DLD1 (cell line): ENCODE data around the gene HEBP2.

ENCODE experiments used
- in situ Hi-C: cut with HindIII; loops from 2 replicates; pipeline ENCODE4 v1.10.0; 2017; ENCODE audit warnings: low sequenced_read_pairs

HEBP2 gene

DNA sequence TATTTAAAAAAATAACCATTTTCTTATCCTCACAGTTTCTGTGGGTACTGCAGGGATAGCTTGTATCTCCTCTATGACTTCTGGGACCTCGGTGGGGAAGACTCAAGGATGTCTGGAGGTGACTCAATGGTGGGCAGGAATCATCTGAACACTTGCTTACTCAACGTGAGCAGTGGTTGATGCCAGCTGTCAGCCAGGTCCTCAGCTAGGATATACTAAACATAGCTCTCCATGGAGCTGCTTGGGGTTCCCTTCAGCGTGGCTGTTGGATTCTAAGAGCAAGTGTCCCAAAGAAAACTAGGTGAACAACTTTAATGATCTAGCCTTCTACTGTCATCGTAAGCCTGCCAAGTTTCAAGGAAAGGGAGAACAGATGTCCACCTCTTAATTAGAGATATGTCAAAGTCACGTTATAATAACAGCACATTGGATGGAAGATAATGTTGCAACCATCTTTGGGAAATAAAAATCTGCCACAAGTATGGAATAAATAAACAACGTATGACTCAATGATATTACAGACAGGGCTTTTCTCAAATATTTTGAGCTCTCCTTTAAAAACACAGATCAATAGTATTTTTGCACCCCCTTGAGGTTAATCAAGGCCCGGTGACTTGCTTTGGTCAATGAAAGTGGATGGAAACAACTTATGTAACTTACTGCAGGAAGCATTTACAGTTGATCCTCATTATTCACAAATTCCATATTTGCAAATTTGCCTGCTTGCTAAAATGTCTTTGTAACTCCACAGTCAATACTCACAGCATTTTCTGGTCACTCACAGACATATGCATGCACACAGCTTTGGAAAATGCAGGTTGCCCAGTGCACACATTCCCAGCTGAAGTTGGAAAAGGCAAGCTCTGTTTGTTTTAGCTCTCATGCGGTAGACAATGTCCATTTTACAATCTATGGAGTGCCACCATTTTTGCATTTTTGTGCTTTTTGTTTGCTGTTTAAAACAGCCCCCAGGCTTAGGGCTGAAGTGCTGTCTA is 6.6 kb upstream of the HEBP2 start:
- in situ Hi-C loops = no loop called here

DNA sequence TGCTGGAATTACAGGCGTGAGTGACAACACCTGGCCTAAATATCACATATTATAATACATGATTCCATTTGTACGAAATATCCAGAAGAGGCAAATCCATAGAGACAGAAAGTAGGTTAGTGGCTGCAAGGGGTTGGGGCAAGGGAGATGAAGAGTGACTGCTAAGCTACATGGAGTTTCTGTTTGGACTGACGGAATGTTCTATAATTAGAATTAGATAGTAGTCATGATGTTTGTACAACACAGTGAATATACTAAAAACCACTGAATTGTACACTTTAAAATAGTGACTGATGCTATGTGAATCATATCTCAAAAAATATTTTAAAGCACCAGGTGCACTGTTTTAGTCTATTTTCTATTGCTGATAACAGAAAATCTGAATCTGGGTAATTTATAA is 3.7 kb upstream of the HEBP2 start:
- in situ Hi-C loops = no loop called here

DNA sequence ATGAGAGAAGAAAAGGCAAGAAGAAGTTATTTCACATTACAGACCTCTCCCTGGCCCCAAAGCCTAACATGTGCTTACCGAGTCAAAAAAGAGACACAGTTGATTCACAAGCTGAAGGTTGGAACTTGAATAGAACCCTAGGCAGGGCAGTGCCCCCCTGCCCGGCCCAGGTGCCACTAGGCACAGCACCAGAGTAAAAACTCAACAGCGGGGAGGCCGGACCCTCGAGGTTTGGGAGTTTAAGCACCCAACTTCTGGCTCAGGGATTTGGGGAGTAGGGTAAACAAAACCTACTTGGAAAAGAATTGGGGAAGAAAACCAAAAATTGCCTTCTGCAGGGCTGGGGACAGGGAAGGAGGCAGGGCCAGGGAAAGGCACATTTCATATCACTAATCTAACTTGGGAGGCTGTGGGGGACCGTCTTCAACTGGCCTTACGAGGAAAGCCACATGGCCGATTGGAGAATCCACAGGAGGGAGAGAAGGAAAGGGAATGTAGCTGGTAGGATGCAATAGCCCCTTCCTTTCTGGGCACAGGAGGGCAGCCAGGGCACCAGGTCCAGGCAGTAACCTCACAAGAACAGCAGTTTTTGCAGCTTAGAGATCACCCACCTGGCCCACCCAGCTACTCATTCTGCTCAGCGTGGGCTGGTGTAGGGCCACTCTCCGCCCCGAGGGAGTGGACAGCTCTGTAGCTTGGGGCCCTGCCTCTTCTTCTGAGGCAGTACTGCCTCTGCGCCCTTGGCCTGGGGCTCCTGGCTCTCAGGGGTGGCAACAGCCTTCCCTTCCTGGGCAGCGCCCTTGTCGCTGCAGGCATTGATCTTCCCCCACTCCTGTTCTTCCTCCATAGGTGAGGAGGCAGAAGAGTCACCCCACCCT is 1.8 kb upstream of the HEBP2 start:
- in situ Hi-C loops = no loop called here

- in situ Hi-C loops = no loop called here
These were observed 1.2 kb upstream of the HEBP2 start for GRCh38 chr6:138402838-138403187.

GRCh38 chr6:138403324-138403800 is 661 bp upstream of the HEBP2 start:
- in situ Hi-C loops = no loop called here

GRCh38 chr6:138404666-138405337 is 779 bp downstream of the HEBP2 start:
- in situ Hi-C loops = no loop called here

DNA sequence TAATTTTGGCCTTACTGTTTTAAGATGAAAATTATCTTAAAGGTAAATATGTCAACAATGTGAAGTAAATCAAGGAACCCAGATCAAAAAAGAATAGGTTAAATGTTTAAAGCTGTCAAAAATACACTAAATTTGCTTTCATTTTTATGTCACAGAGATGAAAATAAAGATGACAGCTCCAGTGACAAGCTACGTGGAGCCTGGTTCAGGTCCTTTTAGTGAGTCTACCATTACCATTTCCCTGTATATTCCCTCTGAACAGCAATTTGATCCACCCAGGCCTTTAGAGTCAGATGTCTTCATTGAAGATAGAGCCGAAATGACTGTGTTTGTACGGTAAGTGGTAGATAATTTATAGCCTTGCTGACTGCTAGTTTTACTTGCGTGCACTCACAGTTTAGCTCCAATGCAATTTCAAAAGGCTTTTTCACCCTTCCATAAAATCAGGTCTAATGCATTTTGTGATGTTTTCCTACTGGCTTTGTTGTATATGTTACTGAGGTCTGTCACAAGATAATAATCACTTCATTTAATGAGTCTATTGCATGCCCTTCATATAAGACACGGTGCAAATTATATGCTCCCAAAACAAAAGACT is 1.9 kb downstream of the HEBP2 start:
- in situ Hi-C loops = no loop called here

DNA sequence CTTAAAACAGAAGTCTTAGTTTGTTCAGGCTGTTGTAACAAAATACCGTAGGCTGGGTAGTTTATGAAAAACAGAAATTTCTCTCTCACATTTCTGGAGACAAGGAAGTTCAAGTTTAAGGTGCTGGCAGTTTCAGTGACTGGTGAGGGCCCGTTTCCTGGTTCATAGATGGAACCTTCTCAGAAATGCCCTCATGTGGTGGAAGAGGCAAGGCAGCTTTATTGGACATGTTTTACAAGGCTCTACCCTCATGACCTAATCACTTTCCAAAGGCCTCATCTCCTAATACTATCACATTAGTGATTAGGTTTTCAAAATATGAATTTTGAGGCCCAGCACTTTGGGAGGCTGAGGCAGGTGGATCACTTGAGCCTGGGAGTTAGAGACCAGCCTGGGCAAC is 2.4 kb downstream of the HEBP2 start:
- in situ Hi-C loops = no loop called here

- in situ Hi-C loops = no loop called here
These were observed 6.2 kb downstream of the HEBP2 start for GRCh38 chr6:138410048-138410735.

GRCh38 chr6:138410972-138411880 is 7.2 kb downstream of the HEBP2 start:
- in situ Hi-C loops = no loop called here

DNA sequence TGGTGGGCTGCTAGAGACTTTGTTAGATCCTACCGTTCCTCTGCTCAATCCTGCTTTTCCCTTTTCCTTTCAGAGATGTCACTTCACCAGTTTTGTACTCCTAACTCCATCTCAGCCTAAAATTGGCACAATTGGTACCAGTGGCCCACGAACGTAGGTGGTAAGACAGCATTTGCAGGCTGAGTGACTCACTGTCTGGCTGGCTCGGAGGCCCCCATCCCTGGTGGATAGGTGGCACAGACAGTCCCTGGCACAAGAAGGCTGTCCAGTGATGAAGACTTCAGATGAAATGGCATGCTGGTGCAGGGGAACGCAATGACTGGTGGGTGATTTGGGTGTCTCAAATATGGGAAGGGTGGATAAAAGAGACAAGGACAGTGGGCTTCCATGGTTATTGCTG is 11.1 kb downstream of the HEBP2 start:
- in situ Hi-C loops = no loop called here

DNA sequence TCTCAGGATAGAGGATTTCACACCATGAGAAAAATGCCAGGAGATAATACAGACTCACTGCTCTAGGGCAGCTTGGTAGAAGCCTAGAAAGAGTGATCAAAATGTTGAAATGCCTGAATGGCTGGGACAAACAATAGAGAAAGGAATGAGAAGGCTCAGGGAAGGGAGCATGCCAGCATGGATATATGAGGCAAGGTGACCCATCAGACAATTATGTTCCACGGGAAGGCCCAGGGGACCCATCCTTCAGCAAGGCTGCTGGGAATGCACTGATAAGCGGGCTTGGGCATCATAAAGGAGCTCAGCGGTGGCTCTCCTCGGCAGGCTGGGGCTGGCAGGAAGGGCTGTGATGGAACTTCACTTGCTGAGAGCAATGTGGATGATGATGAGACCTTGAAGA is 12.2 kb downstream of the HEBP2 start:
- in situ Hi-C loops = no loop called here

DNA sequence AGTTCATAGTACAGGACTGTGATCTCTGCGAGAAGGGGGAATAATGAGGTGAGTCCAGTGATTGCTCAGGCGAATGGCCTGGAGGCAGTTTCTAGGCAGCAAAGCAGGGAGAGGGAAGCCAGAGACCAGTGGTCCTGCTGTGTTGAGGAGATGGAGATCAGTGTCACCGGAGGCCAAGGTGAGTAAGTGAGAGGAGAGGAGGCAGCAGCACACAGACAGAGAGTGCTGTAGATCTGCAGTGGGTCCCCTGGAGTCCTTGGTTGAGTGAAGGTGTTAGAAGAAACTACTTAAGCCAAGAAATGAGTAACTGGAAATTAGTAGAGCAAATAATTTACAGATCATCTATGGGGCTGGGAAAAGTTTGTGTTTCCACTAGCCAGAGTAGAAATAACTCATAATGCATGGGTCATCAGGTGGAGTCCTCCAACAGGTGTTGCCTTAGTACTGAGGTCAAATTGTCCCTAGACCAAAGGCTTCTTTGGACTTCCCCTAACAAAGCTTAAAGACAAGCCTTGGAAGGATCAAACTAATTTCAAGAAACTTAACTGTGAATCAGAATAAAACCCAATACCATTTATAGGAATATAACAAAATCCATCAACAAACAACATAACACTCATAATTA is 13.6 kb downstream of the HEBP2 start:
- in situ Hi-C loops = no loop called here

DNA sequence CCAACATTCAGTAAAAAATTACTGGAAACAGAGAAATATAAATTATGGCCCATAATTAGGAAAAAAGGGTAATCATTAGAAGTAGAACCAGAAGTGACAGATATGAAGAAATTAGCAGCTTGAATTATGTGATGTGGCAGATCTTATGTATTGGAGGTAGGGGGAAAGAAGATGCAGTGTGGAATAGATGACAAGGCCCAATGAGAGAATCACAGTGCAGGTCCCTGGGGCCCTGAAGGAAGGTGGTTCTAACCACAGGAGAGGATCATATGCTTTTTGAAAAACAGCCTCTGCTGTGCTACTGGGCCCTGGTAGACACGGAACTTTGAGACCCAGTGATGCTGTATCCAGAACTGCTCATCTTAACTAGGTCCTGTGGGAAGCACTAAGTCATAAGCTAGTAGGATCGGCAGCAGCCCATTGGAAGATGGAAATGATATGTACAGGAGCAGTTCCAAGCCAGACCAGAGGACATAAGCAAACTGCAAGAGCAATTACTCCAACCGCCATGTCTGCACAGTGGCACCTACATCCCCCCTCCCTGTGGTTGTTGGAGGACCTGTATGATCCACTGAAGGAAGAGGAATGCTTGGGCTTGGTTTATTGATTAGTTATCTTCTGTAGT is 14.2 kb downstream of the HEBP2 start:
- in situ Hi-C loops = no loop called here

- in situ Hi-C loops = no loop called here
These were observed 15.7 kb downstream of the HEBP2 start for GRCh38 chr6:138419766-138420165.

DNA sequence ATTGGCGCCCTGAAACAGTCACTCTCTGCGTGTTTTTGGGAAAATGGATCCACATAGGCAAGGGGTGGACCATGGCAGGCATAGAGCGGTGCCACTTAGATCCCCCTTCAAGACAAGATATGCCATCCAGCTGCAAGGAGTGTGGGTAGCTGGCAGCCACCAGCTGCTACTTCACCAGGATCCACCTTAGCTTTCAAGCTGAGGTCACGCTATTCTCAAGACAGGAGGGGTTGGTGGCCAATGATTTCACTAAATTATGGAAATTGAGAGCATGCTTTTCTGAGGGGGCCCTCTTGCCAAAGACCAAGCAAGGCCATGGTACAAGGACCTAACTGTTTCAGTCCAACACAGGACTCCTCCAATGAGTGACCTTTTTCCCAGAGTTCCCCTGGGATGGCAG is 16.3 kb downstream of the HEBP2 start:
- in situ Hi-C loops = no loop called here

DNA sequence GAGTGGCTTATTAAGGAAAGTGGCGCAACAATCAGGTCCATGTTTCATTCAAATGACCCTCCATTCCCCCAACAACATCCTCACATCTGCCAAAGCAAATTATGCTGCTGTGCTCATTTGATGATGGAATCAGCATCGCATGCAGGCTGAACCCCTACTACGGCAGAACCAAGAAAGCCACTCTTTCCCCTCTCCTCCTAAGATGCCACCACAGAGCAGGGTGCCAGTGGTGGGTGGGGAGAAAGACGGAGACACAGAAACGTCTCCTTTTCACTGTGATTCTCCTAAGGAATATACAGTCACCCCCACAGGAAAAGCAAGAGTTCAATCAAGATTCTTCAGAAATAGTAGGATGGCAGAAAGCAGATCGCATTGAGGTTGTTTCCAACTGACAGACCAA is 17.1 kb downstream of the HEBP2 start:
- in situ Hi-C loops = no loop called here

- in situ Hi-C loops = no loop called here
These were observed 17.6 kb downstream of the HEBP2 start for GRCh38 chr6:138421608-138422007.
